Peyer's patch (tissue), 4 donors: ENCODE measurements around the gene JADE3. TPM values are rescaled to one million over a fixed set of nuclear protein-coding genes. Genes with fewer than 3 reads are reported as not detected.

Experiments used
- DNase-seq, 3 donors: peaks; one replicate each; pipeline ENCODE4 v3.0.0-alpha.2; 2017 to 2019
- H3K27ac ChIP-seq, 4 donors: fragments of 200-600 bp; sonication (generic); one replicate each; pipeline ENCODE4 v1.5.1; 2016 to 2019
- H3K27me3 ChIP-seq, 2 donors: fragments of 200-600 bp; sonication (generic); one replicate each; pipeline ENCODE4 v1.5.1; 2019
- H3K36me3 ChIP-seq, 3 donors: fragments of 200-600 bp; sonication (generic); one replicate each; pipeline ENCODE4 v1.5.1; 2016 to 2019
- H3K4me1 ChIP-seq, 4 donors: fragments of 200-600 bp; sonication (generic); one replicate each; pipeline ENCODE4 v1.5.1; 2016 to 2019
- H3K4me3 ChIP-seq, 4 donors: fragments of 200-600 bp; sonication (generic); 1 replicate in 3 of 4; 2 replicates in 1 of 4; pipeline ENCODE4 v1.5.1; 2016 to 2019; ENCODE audit warnings: mild to moderate bottlenecking in 1 of 4
- H3K9me3 ChIP-seq, 4 donors: fragments of 200-600 bp; sonication (generic); one replicate each; pipeline ENCODE4 v1.5.1; 2016 to 2019; ENCODE audit warnings: mild to moderate bottlenecking in 1 of 4
- CTCF ChIP-seq, 6 experiments: fragments of 450-650 bp in 4 of 6; fragments of 200-600 bp in 2 of 6; sonication (generic) in 1 of 6; IDR thresholded peaks; one replicate each; pipeline ENCODE4 v1.5.1; 2017 to 2019; ENCODE audit warnings: antibody characterized with exemption in 6 of 6, mild to moderate bottlenecking in 3 of 6, moderate library complexity in 1 of 6
- POLR2A ChIP-seq, 2 donors: fragments of 450-650 bp; IDR thresholded peaks; one replicate each; pipeline ENCODE4 v1.5.1; 2017; ENCODE audit warnings: antibody characterized with exemption in 2 of 2, mild to moderate bottlenecking in 2 of 2, moderate library complexity in 2 of 2
- total RNA-seq, 4 donors: library from RNA; depleted of rRNA; stranded (reverse); fragments of >200 nt; gene quantifications; one replicate each; pipeline ENCODE4 v1.1.0, GENCODE V29; 2016

Gene JADE3
- total RNA-seq, 4 donors from 2014 or later: 2.0 to 19.8 (median 2.6) TPM

DNA sequence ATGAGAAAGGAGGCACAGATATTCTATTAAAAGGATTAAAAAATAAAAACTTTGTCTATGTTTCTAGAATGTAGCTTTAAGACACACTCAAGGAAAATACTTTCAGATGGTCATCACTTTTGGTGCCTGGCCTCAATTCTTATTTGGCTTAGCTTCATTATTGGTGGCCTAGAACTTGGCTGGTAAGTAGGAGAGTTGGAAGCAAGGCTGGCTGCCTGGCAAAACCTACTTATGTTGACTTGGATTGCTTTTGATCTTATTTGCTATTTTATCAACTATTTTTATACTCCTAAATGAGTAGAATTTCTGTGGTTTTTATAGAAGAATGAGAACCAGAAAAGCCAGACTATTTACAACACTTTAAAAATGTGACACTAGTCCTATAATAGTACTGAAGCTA is 35.3 kb upstream of the JADE3 start:
- H3K27me3 ChIP-seq: no peaks in the 10 kb centered on the region
- no peaks in the 10 kb centered on the region for H3K9me3 ChIP-seq
- H3K4me3 ChIP-seq: no peak overlapping the region
- H3K4me1 ChIP-seq: no peaks in the 10 kb centered on the region
- TF ChIP-seq CTCF (IDR thresholded peaks at IDR 0.05) (no peak), POLR2A (IDR thresholded peaks at IDR 0.05) (no peak)
- no peak for DNase-seq
- no peak overlapping the region for H3K27ac ChIP-seq
- peaks cover 0 to 4% (median 0%) of the 10 kb centered on the region in 3 donors for H3K36me3 ChIP-seq

DNA sequence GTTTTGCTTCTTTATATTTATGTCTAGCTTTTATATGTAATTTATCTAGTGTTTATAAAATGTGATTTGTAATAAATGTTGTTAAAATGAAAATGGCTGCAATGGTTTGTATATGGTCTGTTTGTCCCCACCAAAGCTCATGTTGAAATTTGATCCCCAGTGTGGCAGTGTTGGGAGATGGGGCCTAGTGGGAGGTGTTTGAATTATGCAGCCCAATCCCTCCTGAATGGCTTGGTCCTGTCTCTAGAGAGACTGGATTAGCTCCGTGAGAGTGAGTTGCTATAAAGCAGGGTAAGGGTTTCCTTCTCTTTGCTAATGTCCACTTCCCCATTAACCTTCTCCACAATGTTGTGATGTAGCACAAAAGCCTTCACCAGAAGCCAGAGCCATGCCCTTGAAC is 30.0 kb upstream of the JADE3 start:
- H3K27ac ChIP-seq: no peak overlapping the region
- no peak for DNase-seq
- no peaks in the 10 kb centered on the region for H3K9me3 ChIP-seq
- H3K4me1 ChIP-seq: no peaks in the 10 kb centered on the region
- H3K36me3 ChIP-seq: peaks cover 0 to 7% (median 0%) of the 10 kb centered on the region in 3 donors
- no peaks in the 10 kb centered on the region for H3K27me3 ChIP-seq
- TF ChIP-seq POLR2A (IDR thresholded peaks at IDR 0.05) (no peak), CTCF (IDR thresholded peaks at IDR 0.05) (no peak)
- H3K4me3 ChIP-seq: no peak overlapping the region

DNA sequence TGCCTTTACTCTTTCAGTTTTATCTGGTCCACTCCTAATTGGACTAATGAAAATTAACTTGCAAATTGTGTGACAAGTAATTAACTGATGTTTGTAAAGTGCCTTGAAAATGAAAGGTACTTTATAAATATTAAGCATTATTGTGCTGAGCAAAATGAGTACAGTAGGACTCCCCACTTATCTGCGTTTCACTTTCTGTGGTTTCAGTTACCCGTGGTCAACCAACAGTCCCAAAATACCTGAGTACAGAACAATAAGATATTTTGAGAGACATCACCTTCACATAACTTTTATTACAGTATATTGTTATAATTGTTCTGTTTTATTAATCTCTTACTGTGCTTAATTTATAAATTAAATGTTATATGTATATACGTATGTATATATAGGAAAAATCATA is 27.4 kb upstream of the JADE3 start:
- H3K4me1 ChIP-seq: no peaks in the 10 kb centered on the region
- peaks cover 0 to 7% (median 0%) of the 10 kb centered on the region in 3 donors for H3K36me3 ChIP-seq
- TF ChIP-seq POLR2A (IDR thresholded peaks at IDR 0.05) (no peak), CTCF (IDR thresholded peaks at IDR 0.05) (no peak)
- H3K9me3 ChIP-seq: no peaks in the 10 kb centered on the region
- no peaks in the 10 kb centered on the region for H3K27me3 ChIP-seq
- DNase-seq: no peak
- no peak overlapping the region for H3K27ac ChIP-seq
- no peak overlapping the region for H3K4me3 ChIP-seq

DNA sequence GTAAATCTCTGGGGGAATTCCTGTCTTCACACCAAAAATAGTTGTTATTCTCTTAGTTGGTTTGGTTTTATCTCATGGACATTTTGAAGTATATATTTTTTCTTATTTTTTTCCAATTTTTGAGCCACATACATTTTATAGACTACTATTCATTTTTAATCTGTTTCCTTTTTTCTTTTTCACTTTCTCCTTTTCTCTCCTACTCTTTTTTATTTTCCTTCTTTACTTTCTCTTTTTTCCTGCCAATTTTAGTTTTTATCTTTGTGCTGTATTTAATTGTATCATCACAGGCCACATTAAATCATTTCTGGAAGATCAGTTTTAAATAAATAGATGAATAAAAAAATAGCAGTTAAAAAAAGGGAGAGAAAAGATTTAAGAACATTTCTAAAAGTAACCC is 14.0 kb upstream of the JADE3 start:
- TF ChIP-seq CTCF (IDR thresholded peaks at IDR 0.05) (no peak), POLR2A (IDR thresholded peaks at IDR 0.05) (no peak)
- DNase-seq: no peak
- Histone ChIP-seq H3K27me3 (no peaks in the 10 kb centered on the region), H3K27ac (no peak overlapping the region), H3K9me3 (no peaks in the 10 kb centered on the region), H3K36me3 (no peaks in the 10 kb centered on the region), H3K4me3 (no peak overlapping the region), H3K4me1 (no peaks in the 10 kb centered on the region)

GRCh38 chrX:46903458-46904242 is 8.6 kb upstream of the JADE3 start:
- TF ChIP-seq POLR2A (IDR thresholded peaks at IDR 0.05) (no peak), CTCF (IDR thresholded peaks at IDR 0.05) (peak in 5 of 6 experiments; percentile 7 to 74 (median 59))
- Histone ChIP-seq H3K27me3 (no peaks in the 10 kb centered on the region), H3K4me3 (peak overlapping the region; percentile 14 to 51 (median 38)), H3K36me3 (no peaks in the 10 kb centered on the region), H3K9me3 (no peaks in the 10 kb centered on the region), H3K4me1 (no peaks in the 10 kb centered on the region), H3K27ac (peak overlapping the region in 1 of 4 donors; percentile 57)
- DNase-seq: peak; percentile 67 to 87 (median 80)
